Ramos (cell line): ENCODE data around the gene RAVER1.
"Not testable (repeated sequence)": the region's sequence is repeated elsewhere in the genome, so short reads cannot be mapped to it uniquely, and the experiment has no call there.

Experiments used
- in situ Hi-C: fragments of 300-500 bp; cut with MboI; formaldehyde crosslinking; loops from one replicate; pipeline ENCODE4 v1.14.3; 2022; ENCODE audit warnings: low sequenced_read_pairs; ENCODE audit not compliant: unreplicated experiment

The RAVER1 gene

GRCh38 chr19:10332965-10333757 is at the start of gene RAVER1:
Gene RAVER1, minus strand, starts transcription at chr19:10333529. Its CDS starts 22 bp downstream, at chr19:10333507.
- in situ Hi-C loops = no loop called here

GRCh38 chr19:10383223-10383499 is 49.8 kb upstream of the RAVER1 start:
- in situ Hi-C loops = not testable (repeated sequence)

- in situ Hi-C loops = no loop called here
Observed at GRCh38 chr19:10380313-10381102, 47.2 kb upstream of the RAVER1 start, which contains the start of gene TYK2. Gene TYK2, minus strand, starts transcription at chr19:10380572. Its CDS starts 2,166 bp downstream, at chr19:10378406.

GRCh38 chr19:10379880-10380312 is 46.6 kb upstream of the RAVER1 start:
- in situ Hi-C loops = no loop called here

GRCh38 chr19:10378124-10378523 is 44.8 kb upstream of the RAVER1 start:
- in situ Hi-C loops = no loop called here

- in situ Hi-C loops = not testable (repeated sequence)
Observed at GRCh38 chr19:10377140-10377640, 43.9 kb upstream of the RAVER1 start.

GRCh38 chr19:10374931-10375330 is 41.6 kb upstream of the RAVER1 start:
- in situ Hi-C loops = no loop called here

- in situ Hi-C loops = no loop called here
Observed at GRCh38 chr19:10372690-10373089, 39.4 kb upstream of the RAVER1 start.

- in situ Hi-C loops = no loop called here
Observed at GRCh38 chr19:10368101-10368803, 34.9 kb upstream of the RAVER1 start.

GRCh38 chr19:10366950-10367512 is 33.7 kb upstream of the RAVER1 start:
- in situ Hi-C loops = not testable (repeated sequence)

- in situ Hi-C loops = no loop called here
Observed at GRCh38 chr19:10365518-10365917, 32.2 kb upstream of the RAVER1 start.

GRCh38 chr19:10364644-10365043 is 31.3 kb upstream of the RAVER1 start:
- in situ Hi-C loops = no loop called here

- in situ Hi-C loops = no loop called here
Observed at GRCh38 chr19:10363789-10364281, 30.5 kb upstream of the RAVER1 start.

- in situ Hi-C loops = no loop called here
Observed at GRCh38 chr19:10362259-10362658, 28.9 kb upstream of the RAVER1 start.

- in situ Hi-C loops = no loop called here
Observed at GRCh38 chr19:10361569-10362011, 28.3 kb upstream of the RAVER1 start.

GRCh38 chr19:10356431-10356830 is 23.1 kb upstream of the RAVER1 start:
- in situ Hi-C loops = no loop called here

- in situ Hi-C loops = no loop called here
Observed at GRCh38 chr19:10353793-10354391, 20.6 kb upstream of the RAVER1 start.

GRCh38 chr19:10352764-10353671 is 19.7 kb upstream of the RAVER1 start:
- in situ Hi-C loops = no loop called here

GRCh38 chr19:10346509-10346908 is 13.2 kb upstream of the RAVER1 start:
- in situ Hi-C loops = no loop called here
